ENCODE measurements around the gene BIRC3.

The BIRC3 gene

DNA sequence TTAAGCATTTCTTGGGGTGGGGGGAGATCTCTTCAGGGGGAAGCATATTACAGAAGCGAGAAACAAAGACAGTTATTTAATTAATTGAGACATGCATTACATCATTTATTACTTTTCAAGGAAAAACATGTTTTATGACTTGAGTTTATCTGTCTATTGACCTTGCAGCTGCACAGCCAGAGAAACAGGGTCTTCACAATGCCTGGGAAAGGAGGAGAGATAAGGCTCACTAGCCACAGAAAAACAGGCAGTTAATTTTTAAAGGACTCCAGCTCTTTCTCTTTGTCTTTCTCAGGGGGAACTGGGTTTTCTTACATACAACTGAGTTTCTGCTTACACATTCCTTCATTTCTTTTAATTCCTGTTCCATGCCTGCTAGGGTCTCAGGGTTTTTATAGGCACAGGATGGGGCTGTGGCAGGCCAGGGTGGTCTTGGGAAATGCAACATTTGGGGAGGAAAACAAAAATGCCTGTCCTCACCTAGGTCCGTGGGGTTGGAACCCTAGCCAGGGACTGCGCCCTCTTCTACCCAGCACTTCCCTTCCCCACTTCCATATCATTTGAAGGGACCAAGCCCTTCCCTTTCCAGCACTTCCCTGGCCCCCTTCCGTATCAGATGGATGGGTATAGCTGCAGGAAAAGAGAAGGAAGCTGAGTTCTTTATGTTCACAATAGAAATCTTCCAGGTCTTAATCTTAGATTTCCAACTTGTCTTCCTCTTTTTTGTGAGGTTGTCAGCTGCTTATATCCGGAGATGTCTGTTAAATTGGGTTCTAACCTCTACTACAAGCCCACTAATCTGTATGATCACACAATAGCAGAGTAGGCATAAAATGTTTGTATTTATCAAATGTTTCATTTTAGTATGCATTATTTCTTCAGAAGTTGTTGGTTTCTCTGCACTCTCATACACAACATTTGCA, 68.1 kb downstream of the BIRC3 start:
- no peak for TF ChIP-seq FOXP2 (optimal IDR thresholded peaks at IDR 0.05; ENCODE audit: borderline replicate concordance, extremely low read depth, extremely low read length, insufficient read depth)
- no peak for TF ChIP-seq POLR2AphosphoS5 (IDR thresholded peaks at IDR 0.05; ENCODE audit: low read depth, low read length)
- TF ChIP-seq, protein P1, sequence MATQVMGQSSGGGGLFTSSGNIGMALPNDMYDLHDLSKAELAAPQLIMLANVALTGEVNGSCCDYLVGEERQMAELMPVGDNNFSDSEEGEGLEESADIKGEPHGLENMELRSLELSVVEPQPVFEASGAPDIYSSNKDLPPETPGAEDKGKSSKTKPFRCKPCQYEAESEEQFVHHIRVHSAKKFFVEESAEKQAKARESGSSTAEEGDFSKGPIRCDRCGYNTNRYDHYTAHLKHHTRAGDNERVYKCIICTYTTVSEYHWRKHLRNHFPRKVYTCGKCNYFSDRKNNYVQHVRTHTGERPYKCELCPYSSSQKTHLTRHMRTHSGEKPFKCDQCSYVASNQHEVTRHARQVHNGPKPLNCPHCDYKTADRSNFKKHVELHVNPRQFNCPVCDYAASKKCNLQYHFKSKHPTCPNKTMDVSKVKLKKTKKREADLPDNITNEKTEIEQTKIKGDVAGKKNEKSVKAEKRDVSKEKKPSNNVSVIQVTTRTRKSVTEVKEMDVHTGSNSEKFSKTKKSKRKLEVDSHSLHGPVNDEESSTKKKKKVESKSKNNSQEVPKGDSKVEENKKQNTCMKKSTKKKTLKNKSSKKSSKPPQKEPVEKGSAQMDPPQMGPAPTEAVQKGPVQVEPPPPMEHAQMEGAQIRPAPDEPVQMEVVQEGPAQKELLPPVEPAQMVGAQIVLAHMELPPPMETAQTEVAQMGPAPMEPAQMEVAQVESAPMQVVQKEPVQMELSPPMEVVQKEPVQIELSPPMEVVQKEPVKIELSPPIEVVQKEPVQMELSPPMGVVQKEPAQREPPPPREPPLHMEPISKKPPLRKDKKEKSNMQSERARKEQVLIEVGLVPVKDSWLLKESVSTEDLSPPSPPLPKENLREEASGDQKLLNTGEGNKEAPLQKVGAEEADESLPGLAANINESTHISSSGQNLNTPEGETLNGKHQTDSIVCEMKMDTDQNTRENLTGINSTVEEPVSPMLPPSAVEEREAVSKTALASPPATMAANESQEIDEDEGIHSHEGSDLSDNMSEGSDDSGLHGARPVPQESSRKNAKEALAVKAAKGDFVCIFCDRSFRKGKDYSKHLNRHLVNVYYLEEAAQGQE (IDR thresholded peaks at IDR 0.05; ENCODE audit: insufficient read depth in 1 of 2, low read depth in 2 of 2, low read length in 2 of 2) = no peak
- no peak for TF ChIP-seq TAF1 (IDR thresholded peaks at IDR 0.05; ENCODE audit: borderline replicate concordance, insufficient read depth, low read length)
- TF ChIP-seq SIN3A (IDR thresholded peaks at IDR 0.05; ENCODE audit: borderline replicate concordance, insufficient read depth, low read length) = no peak

DNA sequence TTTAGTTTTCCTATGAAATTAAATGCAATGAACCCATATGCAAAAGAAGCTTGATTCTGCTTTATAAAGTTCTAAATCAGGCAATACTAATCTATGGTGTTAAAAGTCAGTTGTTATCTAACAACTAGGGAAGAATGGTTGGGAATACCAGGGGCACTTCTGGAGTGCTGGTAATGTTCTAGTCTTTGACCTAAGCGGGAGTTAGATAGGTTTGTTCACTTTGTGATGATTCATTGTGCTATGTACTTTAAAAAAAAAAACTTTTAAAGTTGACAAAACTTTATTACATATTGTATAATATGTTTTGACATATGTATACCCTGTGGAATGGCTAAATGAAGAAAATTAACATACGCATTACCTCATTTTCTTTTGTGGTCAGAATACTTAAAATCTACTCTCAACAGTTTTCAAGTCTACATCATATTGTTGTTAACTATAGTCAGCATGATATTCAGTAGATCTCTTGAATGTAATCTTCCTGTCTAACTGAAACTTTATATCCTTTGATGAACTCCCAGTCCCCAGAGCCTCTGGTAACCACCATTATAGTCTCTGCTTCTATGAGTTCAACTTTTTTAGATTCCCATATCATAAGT, 69.0 kb downstream of the BIRC3 start:
- TF ChIP-seq POLR2AphosphoS5 (IDR thresholded peaks at IDR 0.05; ENCODE audit: low read depth, low read length) = no peak
- TF ChIP-seq, protein P1 (IDR thresholded peaks at IDR 0.05; ENCODE audit: insufficient read depth in 1 of 2, low read depth in 2 of 2, low read length in 2 of 2) = no peak
- TF ChIP-seq TAF1 (IDR thresholded peaks at IDR 0.05; ENCODE audit: borderline replicate concordance, insufficient read depth, low read length) = no peak
- no peak for TF ChIP-seq SIN3A (IDR thresholded peaks at IDR 0.05; ENCODE audit: borderline replicate concordance, insufficient read depth, low read length)
- no peak for TF ChIP-seq FOXP2 (optimal IDR thresholded peaks at IDR 0.05; ENCODE audit: borderline replicate concordance, extremely low read depth, extremely low read length, insufficient read depth)

DNA sequence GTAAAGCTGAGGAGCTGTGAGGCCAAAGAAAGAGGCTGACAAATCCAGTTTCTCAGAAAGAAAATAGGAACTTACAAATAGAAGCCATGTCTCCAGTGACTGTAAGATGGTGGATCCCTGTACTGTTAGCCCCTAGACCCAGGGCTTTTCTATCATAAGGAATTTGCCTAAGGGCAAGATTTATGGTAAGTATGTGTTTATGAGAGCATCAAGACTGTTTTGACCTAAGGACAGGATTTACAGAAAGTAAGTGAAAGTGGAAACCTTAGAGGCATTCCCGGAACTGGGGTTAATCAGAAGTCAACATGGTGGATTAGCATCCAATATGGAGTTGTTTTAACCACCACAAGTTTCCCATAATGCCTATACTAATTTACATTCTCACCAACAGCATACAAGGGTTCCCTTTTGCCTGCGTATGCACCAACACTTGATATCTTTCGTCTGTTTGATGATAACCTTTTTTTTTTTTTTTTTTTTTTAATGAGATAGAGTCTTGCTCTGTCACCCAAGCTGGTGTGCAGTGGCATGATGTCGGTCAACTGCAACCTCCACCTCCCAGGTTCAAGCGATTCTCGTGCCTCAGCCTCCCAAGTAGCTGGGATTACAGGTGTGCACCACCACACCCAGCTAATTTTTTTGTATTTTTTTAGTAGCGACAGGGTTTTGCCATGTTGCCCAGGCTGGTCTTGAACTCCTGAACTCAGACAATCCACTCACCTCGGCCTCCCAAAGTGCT, 69.9 kb downstream of the BIRC3 start:
- TF ChIP-seq, protein P1 (IDR thresholded peaks at IDR 0.05; ENCODE audit: insufficient read depth in 1 of 2, low read depth in 2 of 2, low read length in 2 of 2) = no peak
- TF ChIP-seq POLR2AphosphoS5 (IDR thresholded peaks at IDR 0.05; ENCODE audit: low read depth, low read length) (no peak), SIN3A (IDR thresholded peaks at IDR 0.05; ENCODE audit: borderline replicate concordance, insufficient read depth, low read length) (no peak), TAF1 (IDR thresholded peaks at IDR 0.05; ENCODE audit: borderline replicate concordance, insufficient read depth, low read length) (no peak), FOXP2 (optimal IDR thresholded peaks at IDR 0.05; ENCODE audit: borderline replicate concordance, extremely low read depth, extremely low read length, insufficient read depth) (no peak)

All from PFSK-1 (cell line).